PC-3 (cell line): ENCODE measurements around the gene BCAS3.

Experiments
- EZH2phosphoT487 ChIP-seq: fragments of 300-600 bp; sonication (generic); IDR thresholded peaks from 2 replicates; pipeline ENCODE4 v1.6.1; 2018; ENCODE audit warnings: mild to moderate bottlenecking, antibody characterized with exemption, low read length, borderline replicate concordance
- TF ChIP-seq, protein P1 (sequence below): fragments of 300-600 bp; sonication (generic); conservative IDR thresholded peaks from 2 replicates; pipeline ENCODE4 v1.5.1; 2017; ENCODE audit warnings: antibody characterized with exemption, low read depth, mild to moderate bottlenecking, low read length

DNA sequence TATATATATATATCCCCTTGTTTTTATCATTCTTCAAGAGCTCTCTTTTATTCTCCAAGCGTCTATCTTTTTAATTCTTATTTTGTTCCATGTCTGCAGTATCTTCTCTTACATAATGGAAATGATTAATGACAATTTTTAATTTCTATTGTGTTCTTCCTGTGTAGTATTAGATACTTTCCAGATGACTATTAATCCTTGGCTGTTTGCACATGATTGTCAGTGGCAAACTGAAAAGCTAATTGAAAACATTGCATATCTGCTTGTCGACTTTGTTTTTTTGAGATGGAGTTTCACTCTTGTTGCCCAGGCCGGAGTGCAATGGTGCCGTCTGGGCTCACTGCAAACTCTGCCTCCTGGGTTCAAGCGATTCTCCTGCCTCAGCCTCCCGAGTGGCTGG is 124.7 kb downstream of the BCAS3 start:
- TF ChIP-seq, protein P1, sequence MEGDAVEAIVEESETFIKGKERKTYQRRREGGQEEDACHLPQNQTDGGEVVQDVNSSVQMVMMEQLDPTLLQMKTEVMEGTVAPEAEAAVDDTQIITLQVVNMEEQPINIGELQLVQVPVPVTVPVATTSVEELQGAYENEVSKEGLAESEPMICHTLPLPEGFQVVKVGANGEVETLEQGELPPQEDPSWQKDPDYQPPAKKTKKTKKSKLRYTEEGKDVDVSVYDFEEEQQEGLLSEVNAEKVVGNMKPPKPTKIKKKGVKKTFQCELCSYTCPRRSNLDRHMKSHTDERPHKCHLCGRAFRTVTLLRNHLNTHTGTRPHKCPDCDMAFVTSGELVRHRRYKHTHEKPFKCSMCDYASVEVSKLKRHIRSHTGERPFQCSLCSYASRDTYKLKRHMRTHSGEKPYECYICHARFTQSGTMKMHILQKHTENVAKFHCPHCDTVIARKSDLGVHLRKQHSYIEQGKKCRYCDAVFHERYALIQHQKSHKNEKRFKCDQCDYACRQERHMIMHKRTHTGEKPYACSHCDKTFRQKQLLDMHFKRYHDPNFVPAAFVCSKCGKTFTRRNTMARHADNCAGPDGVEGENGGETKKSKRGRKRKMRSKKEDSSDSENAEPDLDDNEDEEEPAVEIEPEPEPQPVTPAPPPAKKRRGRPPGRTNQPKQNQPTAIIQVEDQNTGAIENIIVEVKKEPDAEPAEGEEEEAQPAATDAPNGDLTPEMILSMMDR = no peak
- no peak for TF ChIP-seq EZH2phosphoT487
